H1 (cell line): Measurements from ENCODE around the gene PEPD. TPM values are rescaled to one million over a fixed set of nuclear protein-coding genes. Genes with fewer than 3 reads are reported as not detected.

Experiments
- CTCF ChIA-PET: fragments of 300-600 bp; sonication (Branson Sonifier 250); formaldehyde crosslinking; loops from one replicate; lab custom pipeline; 2021; ENCODE audit not compliant: partially characterized antibody; lab: Charles Lee
- POLR2A ChIA-PET: fragments of 300-600 bp; sonication (Branson Sonifier 250); formaldehyde crosslinking; loops from one replicate; lab custom pipeline; 2021; ENCODE audit warnings: inconsistent platforms; ENCODE audit not compliant: partially characterized antibody; lab: Charles Lee
- DNase-seq, 2 experiments: peaks; one replicate each; pipeline versions ENCODE4 v3.0.0 to v3.0.0-alpha.2; 2010 to 2022; ENCODE audit warnings: low spot score in 2 of 2, low read depth in 1 of 2, mixed read lengths in 1 of 2
- FAIRE-seq: peaks from 2 replicates; lab custom pipeline; 2011; peaks lifted over from hg19 to GRCh38; lab: Jason Lieb, UNC
- H2AFZ ChIP-seq: 2 replicates; pipeline ENCODE4 v1.8.1; 2012; ENCODE audit warnings: low read length, inconsistent platforms
- H2AK5ac ChIP-seq: 2 replicates; pipeline ENCODE4 v1.6.1; 2013; ENCODE audit warnings: low read depth, low read length
- H2BK120ac ChIP-seq: replicated peaks from 2 replicates; pipeline ENCODE3; 2013; ENCODE audit warnings: low read depth, low read length, inconsistent platforms
- H2BK12ac ChIP-seq: 2 replicates; pipeline ENCODE4 v1.6.1; 2013; ENCODE audit warnings: low read depth, low read length
- H2BK15ac ChIP-seq: 2 replicates; pipeline ENCODE4 v1.6.1; 2013; ENCODE audit warnings: low read length
- H2BK20ac ChIP-seq: 2 replicates; pipeline ENCODE4 v1.6.1; 2013; ENCODE audit warnings: low read length
- H2BK5ac ChIP-seq: 2 replicates; pipeline ENCODE4 v1.6.1; 2013; ENCODE audit warnings: low read depth, low read length
- H3K14ac ChIP-seq: 2 replicates; pipeline ENCODE4 v1.6.1; 2013; ENCODE audit warnings: inconsistent platforms; ENCODE audit not compliant: insufficient read length
- H3K18ac ChIP-seq: 2 replicates; pipeline ENCODE4 v1.6.1; 2013; ENCODE audit warnings: low read length; ENCODE audit errors: extremely low read depth
- H3K23ac ChIP-seq: 2 replicates; pipeline ENCODE4 v1.6.1; 2013; ENCODE audit warnings: inconsistent platforms; ENCODE audit not compliant: insufficient read length
- H3K23me2 ChIP-seq: 2 replicates; pipeline ENCODE4 v1.6.1; 2013; ENCODE audit warnings: low read depth, low read length
- H3K27ac ChIP-seq: 2 replicates; pipeline ENCODE4 v1.6.1; 2011; ENCODE audit warnings: low read depth, low read length, inconsistent platforms
- H3K27me3 ChIP-seq, 4 experiments: replicated peaks in 1 of 4; 1 replicate in 1 of 4; 2 replicates in 3 of 4; pipeline versions ENCODE4 v1.6.1 to v1.8.1; 2011 to 2013; ENCODE audit warnings: low read length in 3 of 4, mild to moderate bottlenecking in 3 of 4, inconsistent platforms in 2 of 4, mixed read lengths in 2 of 4, moderate library complexity in 1 of 4; ENCODE audit not compliant: control insufficient read depth in 3 of 4, insufficient read depth in 3 of 4; ENCODE audit errors: extremely low read depth in 1 of 4
- H3K36me3 ChIP-seq, 4 experiments: 2 replicates each; pipeline versions ENCODE4 v1.6.1 to v1.8.1; 2011 to 2013; ENCODE audit warnings: mild to moderate bottlenecking in 4 of 4, low read length in 3 of 4, moderate library complexity in 2 of 4, control low read depth in 1 of 4, inconsistent platforms in 1 of 4; ENCODE audit not compliant: insufficient read depth in 4 of 4, control insufficient read depth in 2 of 4
- H3K4ac ChIP-seq: replicated peaks from 2 replicates; pipeline ENCODE3; 2013; ENCODE audit warnings: low read length, low read depth, mixed read lengths, inconsistent platforms; ENCODE audit not compliant: insufficient read length
- H3K4me1 ChIP-seq, 4 experiments: replicated peaks in 1 of 4; 1 replicate in 1 of 4; 2 replicates in 3 of 4; pipeline versions ENCODE4 v1.6.1 to v1.8.1; 2011 to 2013; ENCODE audit warnings: low read length in 3 of 4, inconsistent platforms in 2 of 4, mixed read lengths in 1 of 4; ENCODE audit not compliant: insufficient read depth in 4 of 4, control insufficient read depth in 3 of 4
- H3K4me2 ChIP-seq, 2 experiments: 2 replicates each; pipeline versions ENCODE4 v1.6.1 to v1.8.1; 2011 to 2013; ENCODE audit warnings: low read depth in 2 of 2, low read length in 2 of 2, control low read depth in 1 of 2, inconsistent platforms in 1 of 2, mild to moderate bottlenecking in 1 of 2; ENCODE audit not compliant: insufficient read depth in 1 of 2
- H3K4me3 ChIP-seq, 4 experiments: fragments of 200-600, 300-600 bp in 1 of 4; sonication (generic), shearing (Covaris generic), sonication (Bioruptor Twin) in 1 of 4; 2 replicates each; pipeline versions ENCODE4 v1.5.1 to v1.8.1; 2011 to 2016; ENCODE audit warnings: low read length in 4 of 4, low read depth in 3 of 4, control low read depth in 2 of 4, inconsistent platforms in 2 of 4, mild to moderate bottlenecking in 2 of 4, mixed read lengths in 1 of 4, moderate library complexity in 1 of 4; ENCODE audit not compliant: insufficient read depth in 2 of 4; ENCODE audit errors: extremely low read depth in 1 of 4
- H3K56ac ChIP-seq: replicated peaks from 2 replicates; pipeline ENCODE3; 2013; ENCODE audit warnings: low read depth, mild to moderate bottlenecking, mixed read lengths, low read length, inconsistent platforms; ENCODE audit not compliant: insufficient read length
- H3K79me1 ChIP-seq: 2 replicates; pipeline ENCODE4 v1.6.1; 2013; ENCODE audit warnings: low read depth, low read length, control low read depth
- H3K79me2 ChIP-seq, 2 experiments: 2 replicates each; pipeline versions ENCODE4 v1.6.1 to v1.8.1; 2012 to 2013; ENCODE audit warnings: low read length in 2 of 2, mild to moderate bottlenecking in 2 of 2, inconsistent platforms in 1 of 2; ENCODE audit not compliant: insufficient read depth in 2 of 2, control insufficient read depth in 1 of 2
- H3K9ac ChIP-seq, 4 experiments: replicated peaks in 1 of 4; 1 replicate in 1 of 4; 2 replicates in 3 of 4; pipeline versions ENCODE4 v1.6.1 to v1.8.1; 2011 to 2013; ENCODE audit warnings: low read depth in 3 of 4, low read length in 3 of 4, control low read depth in 2 of 4, mild to moderate bottlenecking in 2 of 4, moderate library complexity in 2 of 4, inconsistent platforms in 1 of 4; ENCODE audit errors: extremely low read depth in 1 of 4
- H3K9me3 ChIP-seq, 2 experiments: 2 replicates each; pipeline versions ENCODE4 v1.6.1 to v1.8.1; 2012 to 2013; ENCODE audit warnings: mild to moderate bottlenecking in 2 of 2, moderate library complexity in 2 of 2, control low read depth in 1 of 2, inconsistent platforms in 1 of 2, low read depth in 1 of 2, low read length in 1 of 2, mixed read lengths in 1 of 2; ENCODE audit not compliant: insufficient read depth in 2 of 2
- H4K20me1 ChIP-seq, 2 experiments: replicated peaks in 1 of 2; 2 replicates each; pipeline versions ENCODE3 to v1.8.1; 2011 to 2013; ENCODE audit warnings: inconsistent platforms in 2 of 2, low read length in 2 of 2, mild to moderate bottlenecking in 1 of 2; ENCODE audit not compliant: insufficient read depth in 2 of 2, control insufficient read depth in 1 of 2
- H4K5ac ChIP-seq: 2 replicates; pipeline ENCODE4 v1.6.1; 2013; ENCODE audit warnings: low read length, low read depth, mixed read lengths, inconsistent platforms; ENCODE audit not compliant: insufficient read length
- H4K8ac ChIP-seq: 2 replicates; pipeline ENCODE4 v1.8.0; 2013; ENCODE audit warnings: mild to moderate bottlenecking, moderate library complexity, low read length, inconsistent platforms; ENCODE audit not compliant: insufficient read depth; ENCODE audit errors: extremely low read depth
- H4K91ac ChIP-seq: replicated peaks from 2 replicates; pipeline ENCODE3; 2013; ENCODE audit warnings: low read length, mixed read lengths, inconsistent platforms; ENCODE audit not compliant: insufficient read length
- ATF3 ChIP-seq: IDR thresholded peaks from 2 replicates; pipeline ENCODE4 v1.6.1; 2011; ENCODE audit warnings: low read depth, mild to moderate bottlenecking, low read length; ENCODE audit not compliant: insufficient read depth
- HDAC6 ChIP-seq: IDR thresholded peaks from one replicate; pipeline ENCODE4 v1.7.1; 2012; ENCODE audit warnings: low read depth, mild to moderate bottlenecking, inconsistent platforms, low read length, moderate library complexity
- MAFK ChIP-seq: IDR thresholded peaks from 2 replicates; pipeline ENCODE4 v1.6.1; 2012; ENCODE audit warnings: low read depth, mild to moderate bottlenecking, improper control_type of control experiment, low read length
- MAX ChIP-seq: IDR thresholded peaks from 2 replicates; pipeline ENCODE4 v1.6.1; 2012; ENCODE audit warnings: inconsistent platforms
- SIX5 ChIP-seq: IDR thresholded peaks from 2 replicates; pipeline ENCODE4 v1.6.1; 2011; ENCODE audit warnings: mild to moderate bottlenecking, low read depth, low read length
- USF2 ChIP-seq: IDR thresholded peaks from 2 replicates; pipeline ENCODE4 v1.6.1; 2011; ENCODE audit warnings: low read length, improper control_type of control experiment
- WGBS, 2 experiments: shearing (Covaris generic) in 1 of 2; methylation state at CpG; one replicate each; pipeline versions ENCODE4 v1.1.6 to v1.1.7; 2013 to 2015; ENCODE audit warnings: low lambda C conversion rate in 2 of 2, mixed read lengths in 2 of 2, inconsistent platforms in 1 of 2, low coverage in 1 of 2, missing lambda C conversion rate in 1 of 2; ENCODE audit not compliant: insufficient replicate concordance in 2 of 2, insufficient coverage in 1 of 2, insufficient read length in 1 of 2; ENCODE audit errors: extremely low coverage in 1 of 2, missing lambda C conversion rate in 1 of 2; 5-methylcytosine and 5-hydroxymethylcytosine counted together
- polyA plus RNA-seq, 7 experiments: library from polyadenylated mRNA; depleted of rRNA in 3 of 7; stranded (reverse) in 5 of 7; unstranded in 2 of 7; fragments of >200 nt in 5 of 7; fragments of 200-250 nt in 2 of 7; gene quantifications; 1 replicate in 5 of 7; 2 replicates in 1 of 7; 4 replicates in 1 of 7; pipeline versions ENCODE4 v1.2.1 to v1.2.3, GENCODE V29; 2011 to 2013; ENCODE audit warnings: missing spikeins in 2 of 7, mixed read lengths in 2 of 7
- total RNA-seq: library from RNA; stranded (reverse); fragmentation: NEBNext Ultra II Directional; extraction: Animal tissue kit (Norgen Biotek cat#: 25700); gene quantifications from 2 replicates; pipeline ENCODE4 v1.2.1, GENCODE V29; 2021

Gene PEPD
- total and polyA plus RNA-seq, 2 of the 8 experiments (the other 6 are each of a cell fraction or from before 2014, with no cell fraction given), result 84.1 to 178 TPM

- Histone ChIP-seq H3K9me3 (no peaks in the 10 kb centered on the region), H2AK5ac (no peak overlapping the region), H2BK12ac (no peak overlapping the region), H3K36me3 (no peaks in the 10 kb centered on the region; a peak in 3 of 8 replicates), H3K18ac (no peak overlapping the region), H3K14ac (no peak overlapping the region), H3K23me2 (peaks cover 8% of the 10 kb centered on the region; the same call in 1 of the 2 replicates), H2BK5ac (no peak overlapping the region), H3K4me3 (no peak overlapping the region), H4K91ac (no peak overlapping the region), H4K5ac (no peak overlapping the region), H3K4me1 (no peaks in the 10 kb centered on the region), H2BK15ac (no peak overlapping the region), H3K4me2 (no peak overlapping the region), H3K23ac (no peak overlapping the region), H3K27ac (no peak overlapping the region), H3K79me1 (no peaks in the 10 kb centered on the region), H3K56ac (no peak overlapping the region), H2BK20ac (no peak overlapping the region), H2BK120ac (no peak overlapping the region), H3K9ac (no peak overlapping the region), H3K79me2 (no peaks in the 10 kb centered on the region), H4K20me1 (peaks cover 0 to 12% of the 10 kb centered on the region in 2 experiments), H3K27me3 (no peaks in the 10 kb centered on the region; a peak in 1 of 7 replicates), H3K4ac (no peak overlapping the region), H4K8ac (no peak overlapping the region), H2AFZ (no peak overlapping the region)
- FAIRE-seq (no peak), DNase-seq (no peak)
- ChIA-PET POLR2A (no interaction called here), CTCF (no interaction called here)
- WGBS, 2 experiments, result 85% methylated on average over 11 of the region's 11 CpGs; no CpG with 5 or more reads in 1 of the 2 experiments
- TF ChIP-seq USF2 (no peak), SIX5 (no peak), MAX (no peak), HDAC6 (no peak), MAFK (no peak), ATF3 (no peak)
Measured at GRCh38 chr19:33456076-33456844, 65.3 kb downstream of the PEPD start.
